HepG2 (cell line): Measurements from ENCODE around the gene MXI1. TPM values are rescaled to one million over a fixed set of nuclear protein-coding genes. Genes with fewer than 3 reads are reported as not detected.

ENCODE experiments used
- ATAC-seq: fragments of 200-7000 bp; cut with Tn5 transposase; 3 replicates; pipeline ENCODE4 v1.9.1; 2020; ENCODE audit warnings: mild to moderate bottlenecking, moderate library complexity
- BruUV-seq: library from RNA; stranded (reverse); fragments of 400-500 nt; replicated peaks from 2 replicates; lab custom pipeline; 2021; lab: Mats Ljungman, UMichigan
- CTCF ChIA-PET: fragments of 300-600 bp; formaldehyde crosslinking; extraction: SDS; loops from one replicate; lab custom pipeline; 2021; ENCODE audit warnings: low total read pairs, inconsistent platforms, low intra/inter-chr PET ratio; lab: Yijun Ruan, JAX
- POLR2A ChIA-PET: fragments of 350-600 bp; sonication (Branson Sonifier 250); formaldehyde crosslinking; loops from one replicate; lab custom pipeline; 2020; ENCODE audit warnings: antibody characterized with exemption, inconsistent platforms; lab: Yijun Ruan, JAX
- DNase-seq: peaks from one replicate; pipeline ENCODE4 v3.0.0-alpha.2; 2015; ENCODE audit warnings: low spot score
- FAIRE-seq: peaks from 3 replicates; lab custom pipeline; 2011; peaks lifted over from hg19 to GRCh38; lab: Jason Lieb, UNC
- H2AFZ ChIP-seq: one replicate; pipeline ENCODE4 v1.6.1; 2011; ENCODE audit warnings: low read length, inconsistent platforms
- H3K27ac ChIP-seq: fragments of 300-600 bp; 3 replicates; pipeline ENCODE4 v1.8.0; 2011; ENCODE audit warnings: mixed run types, mild to moderate bottlenecking, mixed read lengths, low read length, inconsistent platforms; ENCODE audit not compliant: insufficient read depth; ENCODE audit errors: extremely low read length
- H3K27me3 ChIP-seq, 2 experiments: fragments of 200-600 bp in 1 of 2; 2 replicates in 1 of 2; 3 replicates in 1 of 2; pipeline versions ENCODE4 v1.6.0 to v1.8.0; 2011; ENCODE audit warnings: low read length in 2 of 2, mild to moderate bottlenecking in 2 of 2, moderate library complexity in 2 of 2, inconsistent platforms in 1 of 2; ENCODE audit not compliant: insufficient read depth in 2 of 2, control insufficient read depth in 1 of 2
- H3K36me3 ChIP-seq, 2 experiments: fragments of 200-600 bp in 1 of 2; replicated peaks in 1 of 2; 2 replicates in 1 of 2; 3 replicates in 1 of 2; pipeline versions ENCODE4 v1.5.1 to v1.8.0; 2011; ENCODE audit warnings: low read length in 2 of 2, inconsistent platforms in 1 of 2; ENCODE audit not compliant: insufficient read depth in 2 of 2, control insufficient read depth in 1 of 2
- H3K4me1 ChIP-seq: 2 replicates; pipeline ENCODE4 v1.5.1; 2012; ENCODE audit warnings: low read length, inconsistent platforms; ENCODE audit not compliant: insufficient read depth
- H3K4me2 ChIP-seq: 2 replicates; pipeline ENCODE4 v1.6.0; 2011; ENCODE audit warnings: low read depth, low read length, inconsistent platforms
- H3K4me3 ChIP-seq, 3 experiments: fragments of 200-600 bp in 1 of 3; sonication (generic), shearing (Covaris generic) in 1 of 3; replicated peaks in 1 of 3; 2 replicates each; pipeline ENCODE4 v1.5.1; 2011 to 2016; ENCODE audit warnings: low read length in 3 of 3, inconsistent platforms in 2 of 3, low read depth in 2 of 3, mild to moderate bottlenecking in 2 of 3, control low read depth in 1 of 3, mixed read lengths in 1 of 3; ENCODE audit not compliant: insufficient read depth in 1 of 3
- H3K79me2 ChIP-seq: one replicate; pipeline ENCODE4 v1.6.1; 2011; ENCODE audit warnings: low read length, inconsistent platforms; ENCODE audit not compliant: insufficient read depth
- H3K9ac ChIP-seq: 2 replicates; pipeline ENCODE4 v1.6.0; 2011; ENCODE audit warnings: mild to moderate bottlenecking, low read depth, low read length, inconsistent platforms; ENCODE audit not compliant: insufficient read depth
- H3K9me3 ChIP-seq: 2 replicates; pipeline ENCODE4 v1.5.1; 2012; ENCODE audit warnings: mild to moderate bottlenecking, low read length
- H4K20me1 ChIP-seq: 2 replicates; pipeline ENCODE4 v1.6.0; 2011; ENCODE audit warnings: inconsistent platforms, mild to moderate bottlenecking, low read length, moderate library complexity; ENCODE audit not compliant: insufficient read depth
- FOXJ3 ChIP-seq: sonication (generic); formaldehyde crosslinking; IDR thresholded peaks from 2 replicates; pipeline ENCODE4 v1.4.0; 2020; ENCODE audit warnings: missing genetic modification reagents, mild to moderate bottlenecking, borderline replicate concordance
- PLRG1 ChIP-seq: fragments of 450-650 bp; conservative IDR thresholded peaks from 2 replicates; pipeline ENCODE4 v1.6.1; 2016
- POLR2AphosphoS2 ChIP-seq: IDR thresholded peaks from 2 replicates; pipeline ENCODE4 v1.6.1; 2011; ENCODE audit warnings: low read depth, low read length, improper control_type of control experiment
- POLR2AphosphoS5 ChIP-seq: IDR thresholded peaks from 2 replicates; pipeline ENCODE4 v1.6.1; 2012; ENCODE audit warnings: low read depth, low read length
- PRPF4 ChIP-seq: fragments of 200-400 bp; formaldehyde crosslinking; IDR thresholded peaks from 2 replicates; pipeline ENCODE4 v1.6.1; 2016; ENCODE audit warnings: low read length, low read depth; ENCODE audit not compliant: poor library complexity, severe bottlenecking
- SALL1 ChIP-seq: sonication (generic); formaldehyde crosslinking; IDR thresholded peaks from 2 replicates; pipeline ENCODE4 v1.8.0; 2022; ENCODE audit warnings: mild to moderate bottlenecking, missing genetic modification reagents
- SP4 ChIP-seq: sonication (generic); formaldehyde crosslinking; IDR thresholded peaks from 2 replicates; pipeline ENCODE4 v1.8.1; 2023; ENCODE audit warnings: mild to moderate bottlenecking, missing genetic modification reagents
- SSRP1 ChIP-seq: IDR thresholded peaks from 2 replicates; pipeline ENCODE4 v1.6.1; 2016; ENCODE audit warnings: control low read depth
- ZFP37 ChIP-seq: sonication (generic); formaldehyde crosslinking; IDR thresholded peaks from 2 replicates; pipeline ENCODE4 v1.4.0; 2020; ENCODE audit warnings: missing genetic modification reagents, borderline replicate concordance
- ZMYM4 ChIP-seq: sonication (generic); formaldehyde crosslinking; IDR thresholded peaks from 2 replicates; pipeline ENCODE4 v1.8.1; 2023; ENCODE audit warnings: mild to moderate bottlenecking, missing genetic modification reagents
- WGBS: methylation state at CpG from one replicate; pipeline ENCODE4 v1.1.6; 2017; ENCODE audit warnings: low lambda C conversion rate; 5-methylcytosine and 5-hydroxymethylcytosine counted together
- in situ Hi-C: cut with HindIII; loops from 2 replicates; pipeline ENCODE4 v1.10.0; 2017; ENCODE audit warnings: low pct_unique_long_range_greater_than_20kb; ENCODE audit not compliant: extremely low pct_ligation_motif_present
- intact Hi-C: fragments of 100-400 bp; cut with micrococcal nuclease; formaldehyde crosslinking; loops from one replicate; pipeline ENCODE4 v1.10.0; 2022; ENCODE audit not compliant: unreplicated experiment
- polyA plus RNA-seq, 8 experiments: library from polyadenylated mRNA; depleted of rRNA in 3 of 8; stranded (reverse) in 7 of 8; unstranded in 1 of 8; fragments of >200 nt; fragmentation: Illumina TruSeq in 4 of 8; extraction: Trizol in 4 of 8; gene quantifications; 2 replicates each; pipeline versions ENCODE4 v1.2.1 to v1.2.3, GENCODE V29; 2011 to 2016; ENCODE audit warnings: low read depth in 4 of 8, missing spikeins in 1 of 8, mixed read lengths in 1 of 8; ENCODE audit not compliant: insufficient read depth in 1 of 8
- total RNA-seq, 5 experiments: library from RNA; depleted of rRNA; stranded (reverse); fragments of >200 nt; fragmentation: Illumina TruSeq; extraction: Trizol; gene quantifications; 2 replicates each; pipeline ENCODE4 v1.2.3, GENCODE V29; 2016; ENCODE audit warnings: low read depth in 1 of 5
- TF ChIP-seq, protein P1 (sequence below): sonication (generic); formaldehyde crosslinking; IDR thresholded peaks from 2 replicates; pipeline ENCODE4 v1.4.0; 2020; ENCODE audit warnings: missing genetic modification reagents, low read depth, mild to moderate bottlenecking, borderline replicate concordance
- TF ChIP-seq, protein P2 (sequence below): sonication (generic); formaldehyde crosslinking; IDR thresholded peaks from 2 replicates; pipeline ENCODE4 v1.4.0; 2020; ENCODE audit warnings: missing genetic modification reagents
- TF ChIP-seq, protein P3 (sequence below): fragments of 450-650 bp; IDR thresholded peaks from 2 replicates; pipeline ENCODE4 v1.6.1; 2017; ENCODE audit warnings: mild to moderate bottlenecking

MXI1 gene
- total and polyA plus RNA-seq, 2 of the 13 experiments (the other 11 are each of a cell fraction or from before 2014, with no cell fraction given) = 6.6 to 22.0 TPM

DNA sequence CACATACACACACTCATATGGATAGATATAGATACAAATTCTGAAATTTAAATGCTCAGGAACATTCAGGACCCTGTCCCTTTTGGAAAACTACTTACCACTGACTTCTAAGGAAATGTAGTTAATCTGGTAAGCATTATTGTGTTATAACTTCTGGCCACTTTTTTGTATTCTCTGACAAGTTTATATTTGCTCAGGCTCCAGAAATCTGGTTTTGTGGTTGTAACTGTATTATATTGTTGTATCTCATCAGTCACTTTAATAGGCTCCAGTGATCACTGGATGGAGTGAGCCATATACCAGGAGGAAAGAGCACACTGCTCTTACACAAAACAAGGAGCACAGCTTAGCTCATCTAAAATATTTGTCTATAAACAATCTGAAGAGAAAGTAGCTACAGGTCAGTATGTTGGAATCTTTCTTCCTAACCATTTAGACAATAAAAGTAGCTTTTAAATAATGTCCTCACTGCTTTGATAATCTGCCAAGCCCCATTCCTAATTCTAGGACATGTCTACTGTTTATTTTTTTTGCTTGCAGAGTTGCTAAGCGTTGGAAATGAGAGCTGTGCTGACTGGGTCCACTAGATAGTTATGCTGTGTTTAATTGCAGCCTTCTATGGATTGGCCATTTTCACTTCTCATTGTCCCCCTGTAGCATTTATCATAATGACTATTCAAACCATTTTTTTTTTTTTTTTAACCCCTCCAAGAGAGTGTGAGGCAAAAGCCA, 53.5 kb downstream of the MXI1 start:
- DNase-seq = no peak
- ChIA-PET POLR2A (no interaction called here), CTCF (no interaction called here)
- Histone ChIP-seq H3K4me1 (no peaks in the 10 kb centered on the region), H3K27ac (no peak overlapping the region), H3K4me3 (no peak overlapping the region), H3K4me2 (no peak overlapping the region), H3K27me3 (no peaks in the 10 kb centered on the region; a peak in 1 of 5 replicates), H2AFZ (no peak overlapping the region), H3K9ac (no peak overlapping the region), H3K36me3 (0 out of 5 replicates have a peak, but pooled peaks cover 0 to 2% of the 10 kb centered on the region in 2 experiments), H3K9me3 (0 out of 2 replicates have a peak, but pooled peaks cover under 1% of the 10 kb centered on the region), H3K79me2 (no peaks in the 10 kb centered on the region), H4K20me1 (0 out of 2 replicates have a peak, but pooled peaks cover 2% of the 10 kb centered on the region)
- in situ Hi-C loops = no loop called here
- 91% methylated on average over 1 of the region's 1 CpG for WGBS
- intact Hi-C loops = no loop called here
- no TSS peak for BruUV-seq
- ATAC-seq = no peak
- TF ChIP-seq FOXJ3 (CRISPR knock-in tag) = no peak
- no peak for TF ChIP-seq SSRP1 (CRISPR knock-in tag)
- TF ChIP-seq SALL1 (CRISPR knock-in tag) = no peak
- no peak for TF ChIP-seq POLR2AphosphoS5
- FAIRE-seq = no peak

DNA sequence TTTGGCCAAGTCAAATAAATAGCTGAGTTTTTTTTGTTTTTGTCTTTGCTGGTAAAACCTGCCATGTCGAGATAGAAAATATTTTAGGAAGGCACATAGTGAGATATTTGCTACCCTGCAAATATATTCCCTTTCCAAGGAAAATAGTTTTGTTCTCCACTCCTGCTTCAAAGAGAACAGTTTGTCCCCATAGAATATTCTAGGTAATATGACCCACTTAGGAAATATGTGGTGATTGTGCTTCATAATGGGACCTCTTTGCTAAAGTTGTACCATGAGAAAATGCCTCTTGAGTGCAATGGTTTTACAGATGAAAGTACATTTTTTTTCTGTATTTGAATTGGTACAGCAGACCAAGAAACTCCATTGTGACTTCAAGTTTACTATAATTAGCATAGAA, 55.8 kb downstream of the MXI1 start:
- no peaks in the 10 kb centered on the region for H3K36me3 ChIP-seq
- FAIRE-seq = no peak
- H3K79me2 ChIP-seq = no peaks in the 10 kb centered on the region
- 98% methylated on average over 1 of the region's 1 CpG for WGBS
- no peak overlapping the region for H3K27ac ChIP-seq
- intact Hi-C loops (no loop called here), in situ Hi-C loops (no loop called here)
- H3K4me3 ChIP-seq = no peak overlapping the region
- ChIA-PET CTCF (no interaction called here), POLR2A (no interaction called here)
- no peaks in the 10 kb centered on the region for H3K9me3 ChIP-seq
- H3K9ac ChIP-seq = no peak overlapping the region
- BruUV-seq = no TSS peak
- TF ChIP-seq, protein P1, sequence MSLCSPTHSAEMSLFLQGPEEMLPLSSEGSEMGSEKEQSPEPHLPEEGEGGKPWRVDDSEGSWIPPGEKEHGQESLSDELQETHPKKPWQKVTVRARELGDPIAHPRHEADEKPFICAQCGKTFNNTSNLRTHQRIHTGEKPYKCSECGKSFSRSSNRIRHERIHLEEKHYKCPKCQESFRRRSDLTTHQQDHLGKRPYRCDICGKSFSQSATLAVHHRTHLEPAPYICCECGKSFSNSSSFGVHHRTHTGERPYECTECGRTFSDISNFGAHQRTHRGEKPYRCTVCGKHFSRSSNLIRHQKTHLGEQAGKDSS (CRISPR knock-in tag) = no peak
- TF ChIP-seq POLR2AphosphoS2 = no peak
- no peak for TF ChIP-seq PLRG1
- no peak for TF ChIP-seq ZMYM4
- TF ChIP-seq, protein P2, sequence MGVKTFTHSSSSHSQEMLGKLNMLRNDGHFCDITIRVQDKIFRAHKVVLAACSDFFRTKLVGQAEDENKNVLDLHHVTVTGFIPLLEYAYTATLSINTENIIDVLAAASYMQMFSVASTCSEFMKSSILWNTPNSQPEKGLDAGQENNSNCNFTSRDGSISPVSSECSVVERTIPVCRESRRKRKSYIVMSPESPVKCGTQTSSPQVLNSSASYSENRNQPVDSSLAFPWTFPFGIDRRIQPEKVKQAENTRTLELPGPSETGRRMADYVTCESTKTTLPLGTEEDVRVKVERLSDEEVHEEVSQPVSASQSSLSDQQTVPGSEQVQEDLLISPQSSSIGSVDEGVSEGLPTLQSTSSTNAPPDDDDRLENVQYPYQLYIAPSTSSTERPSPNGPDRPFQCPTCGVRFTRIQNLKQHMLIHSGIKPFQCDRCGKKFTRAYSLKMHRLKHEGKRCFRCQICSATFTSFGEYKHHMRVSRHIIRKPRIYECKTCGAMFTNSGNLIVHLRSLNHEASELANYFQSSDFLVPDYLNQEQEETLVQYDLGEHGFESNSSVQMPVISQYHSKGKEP (CRISPR knock-in tag) = no peak
- TF ChIP-seq ZFP37 = no peak
- TF ChIP-seq, protein P3, sequence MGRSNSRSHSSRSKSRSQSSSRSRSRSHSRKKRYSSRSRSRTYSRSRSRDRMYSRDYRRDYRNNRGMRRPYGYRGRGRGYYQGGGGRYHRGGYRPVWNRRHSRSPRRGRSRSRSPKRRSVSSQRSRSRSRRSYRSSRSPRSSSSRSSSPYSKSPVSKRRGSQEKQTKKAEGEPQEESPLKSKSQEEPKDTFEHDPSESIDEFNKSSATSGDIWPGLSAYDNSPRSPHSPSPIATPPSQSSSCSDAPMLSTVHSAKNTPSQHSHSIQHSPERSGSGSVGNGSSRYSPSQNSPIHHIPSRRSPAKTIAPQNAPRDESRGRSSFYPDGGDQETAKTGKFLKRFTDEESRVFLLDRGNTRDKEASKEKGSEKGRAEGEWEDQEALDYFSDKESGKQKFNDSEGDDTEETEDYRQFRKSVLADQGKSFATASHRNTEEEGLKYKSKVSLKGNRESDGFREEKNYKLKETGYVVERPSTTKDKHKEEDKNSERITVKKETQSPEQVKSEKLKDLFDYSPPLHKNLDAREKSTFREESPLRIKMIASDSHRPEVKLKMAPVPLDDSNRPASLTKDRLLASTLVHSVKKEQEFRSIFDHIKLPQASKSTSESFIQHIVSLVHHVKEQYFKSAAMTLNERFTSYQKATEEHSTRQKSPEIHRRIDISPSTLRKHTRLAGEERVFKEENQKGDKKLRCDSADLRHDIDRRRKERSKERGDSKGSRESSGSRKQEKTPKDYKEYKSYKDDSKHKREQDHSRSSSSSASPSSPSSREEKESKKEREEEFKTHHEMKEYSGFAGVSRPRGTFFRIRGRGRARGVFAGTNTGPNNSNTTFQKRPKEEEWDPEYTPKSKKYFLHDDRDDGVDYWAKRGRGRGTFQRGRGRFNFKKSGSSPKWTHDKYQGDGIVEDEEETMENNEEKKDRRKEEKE = no peak
- TF ChIP-seq PRPF4 = no peak
- TF ChIP-seq SP4 (CRISPR knock-in tag) = no peak
- H2AFZ ChIP-seq = no peak overlapping the region
- H3K4me1 ChIP-seq = no peaks in the 10 kb centered on the region; the same call in 1 of the 2 replicates
- 0 out of 2 replicates have a peak, but pooled peaks cover 2% of the 10 kb centered on the region for H4K20me1 ChIP-seq
- no peaks in the 10 kb centered on the region; a peak in 1 of 5 replicates for H3K27me3 ChIP-seq
- ATAC-seq = no peak
- no peak overlapping the region for H3K4me2 ChIP-seq
- no peak for DNase-seq
